ENCODE measurements around the gene LIMS4. TPM values are rescaled to one million over a fixed set of nuclear protein-coding genes. Genes with fewer than 3 reads are reported as not detected.
"Not testable (repeated sequence)": the region's sequence is repeated elsewhere in the genome, so short reads cannot be mapped to it uniquely, and the experiment has no call there.

LIMS4 gene
- polyA plus RNA-seq, 1 of the 3 experiments (the other 2 are of a cell fraction): 10.7 TPM

DNA sequence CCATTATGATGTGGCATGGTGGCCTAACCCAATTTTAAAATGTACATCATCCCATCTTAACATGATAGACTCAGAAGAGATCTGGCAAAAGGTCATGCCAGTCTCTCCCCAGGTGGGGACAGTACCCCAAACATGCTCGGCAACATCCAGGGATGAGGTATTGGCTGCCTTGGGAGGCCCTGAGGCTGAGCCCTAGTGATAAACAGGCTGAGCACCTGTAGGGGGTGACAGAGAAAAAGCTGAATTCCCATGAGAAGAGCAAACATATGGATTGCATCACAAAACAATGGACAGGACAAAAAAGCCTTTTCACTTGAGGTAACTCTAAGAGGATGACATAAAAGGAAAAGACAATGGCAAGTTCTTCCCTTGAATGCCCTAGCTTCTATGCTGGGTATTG is 65.5 kb downstream of the LIMS4 start:
- no CpG with 5 or more reads among the region's 1 CpG for WGBS (ENCODE audit: low lambda C conversion rate)
- H3F3A ChIP-seq (replicated peaks; ENCODE audit: insufficient read depth); DNase-seq; H3K4me3 ChIP-seq (ENCODE audit: low read depth in 2 of 2, low read length in 1 of 2); H3K27me3 ChIP-seq (ENCODE audit: insufficient read depth); H3K27ac ChIP-seq (ENCODE audit: low read depth in 2 of 2, low read length in 1 of 2); H3K4me2 ChIP-seq; H3K9me2 ChIP-seq; POLR2A ChIA-PET; H3K79me2 ChIP-seq (ENCODE audit: insufficient read depth); H3K36me3 ChIP-seq (replicated peaks in 1 of 2; ENCODE audit: control insufficient read depth in 1 of 2, insufficient read depth in 2 of 2, low read length in 1 of 2); H4K20me1 ChIP-seq (ENCODE audit: insufficient read depth); H3K4me1 ChIP-seq (ENCODE audit: control insufficient read depth in 1 of 2, insufficient read depth in 2 of 2, low read depth in 1 of 2, low read length in 1 of 2); H3K9ac ChIP-seq; CTCF ChIA-PET; H2AFZ ChIP-seq (ENCODE audit: low read depth); H3K9me3 ChIP-seq: not testable (repeated sequence)

DNA sequence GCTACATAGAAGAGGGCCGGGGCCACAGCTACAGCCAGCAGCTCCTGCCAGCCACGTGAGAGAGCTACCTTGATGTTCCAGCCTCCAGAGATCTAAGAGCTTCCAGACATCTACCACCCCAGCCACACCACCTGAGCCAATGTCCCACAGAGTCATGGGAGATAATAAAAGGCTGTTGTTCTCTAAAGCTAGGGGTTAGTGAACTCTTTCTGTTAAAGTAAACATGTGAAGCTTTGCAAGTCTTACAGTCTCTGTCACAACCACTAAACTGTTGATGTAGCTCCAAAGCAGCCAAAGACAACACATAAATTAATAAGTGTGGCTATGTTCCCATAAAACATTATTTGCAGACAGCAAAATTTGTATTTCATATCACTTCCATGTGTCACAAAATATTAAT is 67.6 kb downstream of the LIMS4 start:
- H3K4me3 ChIP-seq (ENCODE audit: low read depth in 2 of 2, low read length in 1 of 2); H3K27me3 ChIP-seq (ENCODE audit: insufficient read depth); H3K4me2 ChIP-seq; H3K27ac ChIP-seq (ENCODE audit: low read depth in 2 of 2, low read length in 1 of 2); H3K9ac ChIP-seq; H3K9me2 ChIP-seq; H3K9me3 ChIP-seq; H3K36me3 ChIP-seq (replicated peaks in 1 of 2; ENCODE audit: control insufficient read depth in 1 of 2, insufficient read depth in 2 of 2, low read length in 1 of 2); POLR2A ChIA-PET; H4K20me1 ChIP-seq (ENCODE audit: insufficient read depth); DNase-seq; H3F3A ChIP-seq (replicated peaks; ENCODE audit: insufficient read depth); H2AFZ ChIP-seq (ENCODE audit: low read depth); CTCF ChIA-PET; H3K4me1 ChIP-seq (ENCODE audit: control insufficient read depth in 1 of 2, insufficient read depth in 2 of 2, low read depth in 1 of 2, low read length in 1 of 2); H3K79me2 ChIP-seq (ENCODE audit: insufficient read depth): not testable (repeated sequence)
- WGBS (ENCODE audit: low lambda C conversion rate): no CpG with 5 or more reads among the region's 2 CpGs

DNA sequence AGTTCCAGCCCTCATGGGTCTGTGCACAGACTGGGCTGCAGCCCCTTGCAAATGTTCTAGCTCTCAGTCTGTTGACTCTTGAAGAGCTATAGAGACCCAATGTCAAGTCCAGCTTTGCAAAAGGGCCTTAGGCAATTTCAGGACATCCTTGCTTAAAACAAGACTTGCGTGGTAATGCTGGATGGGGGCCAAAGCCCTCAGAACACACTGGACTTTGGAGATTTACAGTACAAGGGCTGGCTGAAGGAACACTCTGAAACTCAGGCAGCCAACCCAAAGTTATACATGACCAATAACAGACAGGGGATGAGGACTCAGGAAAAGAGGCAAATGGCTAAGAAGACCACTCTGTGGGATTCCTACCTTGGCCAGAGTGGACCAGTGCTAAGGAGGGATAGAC is 68.4 kb downstream of the LIMS4 start:
- CTCF ChIA-PET; H3F3A ChIP-seq (replicated peaks; ENCODE audit: insufficient read depth); H3K27me3 ChIP-seq (ENCODE audit: insufficient read depth); POLR2A ChIA-PET; H3K27ac ChIP-seq (ENCODE audit: low read depth in 2 of 2, low read length in 1 of 2); DNase-seq; H4K20me1 ChIP-seq (ENCODE audit: insufficient read depth); H2AFZ ChIP-seq (ENCODE audit: low read depth); H3K4me3 ChIP-seq (ENCODE audit: low read depth in 2 of 2, low read length in 1 of 2); H3K9me2 ChIP-seq; H3K79me2 ChIP-seq (ENCODE audit: insufficient read depth); H3K9ac ChIP-seq; H3K4me2 ChIP-seq; H3K9me3 ChIP-seq; H3K36me3 ChIP-seq (replicated peaks in 1 of 2; ENCODE audit: control insufficient read depth in 1 of 2, insufficient read depth in 2 of 2, low read length in 1 of 2); H3K4me1 ChIP-seq (ENCODE audit: control insufficient read depth in 1 of 2, insufficient read depth in 2 of 2, low read depth in 1 of 2, low read length in 1 of 2): not testable (repeated sequence)
- WGBS (ENCODE audit: low lambda C conversion rate): no CpG with 5 or more reads among the region's 1 CpG

DNA sequence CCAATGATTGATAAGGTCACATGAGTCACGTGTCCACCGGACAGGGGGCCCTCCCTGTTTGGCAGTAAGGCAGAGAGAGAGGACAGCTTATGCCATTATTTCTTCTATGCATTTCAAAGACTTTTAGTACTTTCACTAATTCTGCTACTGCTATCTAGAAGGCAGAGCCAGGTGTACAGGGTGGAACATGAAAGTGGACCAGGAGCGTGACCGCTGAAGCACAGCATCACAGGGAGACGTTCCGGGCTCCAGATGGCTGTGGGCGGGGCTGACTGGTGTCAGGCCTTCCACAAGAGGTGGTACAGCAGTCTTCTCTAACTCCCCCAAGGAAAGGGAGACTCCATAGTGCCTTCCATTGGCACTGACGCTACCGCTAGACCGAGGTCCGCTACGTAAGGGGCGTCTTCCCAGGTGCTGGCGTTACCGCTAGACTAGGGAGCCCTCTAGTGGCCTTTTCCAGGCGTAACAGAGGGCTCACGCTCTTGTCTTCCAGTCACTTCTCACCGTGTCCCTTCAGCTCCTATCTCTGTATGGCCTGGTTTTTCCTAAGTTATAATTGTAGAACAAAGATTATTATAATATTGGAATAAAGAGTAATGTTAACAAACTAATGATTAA is 71.5 kb downstream of the LIMS4 start:
- H3K4me2 ChIP-seq; H3K9ac ChIP-seq; H3K36me3 ChIP-seq (replicated peaks in 1 of 2; ENCODE audit: control insufficient read depth in 1 of 2, insufficient read depth in 2 of 2, low read length in 1 of 2); H3F3A ChIP-seq (replicated peaks; ENCODE audit: insufficient read depth); H3K9me2 ChIP-seq; POLR2A ChIA-PET; H4K20me1 ChIP-seq (ENCODE audit: insufficient read depth); H3K4me1 ChIP-seq (ENCODE audit: control insufficient read depth in 1 of 2, insufficient read depth in 2 of 2, low read depth in 1 of 2, low read length in 1 of 2); CTCF ChIA-PET; H3K9me3 ChIP-seq; H3K4me3 ChIP-seq (ENCODE audit: low read depth in 2 of 2, low read length in 1 of 2); H3K27ac ChIP-seq (ENCODE audit: low read depth in 2 of 2, low read length in 1 of 2); H3K27me3 ChIP-seq (ENCODE audit: insufficient read depth); H3K79me2 ChIP-seq (ENCODE audit: insufficient read depth); H2AFZ ChIP-seq (ENCODE audit: low read depth); DNase-seq: not testable (repeated sequence)
- WGBS (ENCODE audit: low lambda C conversion rate): 4% methylated on average over 3 of the region's 18 CpGs

- CTCF ChIA-PET; DNase-seq; H2AFZ ChIP-seq (ENCODE audit: low read depth); H4K20me1 ChIP-seq (ENCODE audit: insufficient read depth); H3K9me2 ChIP-seq; H3K27ac ChIP-seq (ENCODE audit: low read depth in 2 of 2, low read length in 1 of 2); POLR2A ChIA-PET; H3K9me3 ChIP-seq; H3K9ac ChIP-seq; H3F3A ChIP-seq (replicated peaks; ENCODE audit: insufficient read depth); H3K4me1 ChIP-seq (ENCODE audit: control insufficient read depth in 1 of 2, insufficient read depth in 2 of 2, low read depth in 1 of 2, low read length in 1 of 2); H3K36me3 ChIP-seq (replicated peaks in 1 of 2; ENCODE audit: control insufficient read depth in 1 of 2, insufficient read depth in 2 of 2, low read length in 1 of 2); H3K27me3 ChIP-seq (ENCODE audit: insufficient read depth); H3K4me2 ChIP-seq; H3K79me2 ChIP-seq (ENCODE audit: insufficient read depth); H3K4me3 ChIP-seq (ENCODE audit: low read depth in 2 of 2, low read length in 1 of 2): not testable (repeated sequence)
- WGBS (ENCODE audit: low lambda C conversion rate): no CpG with 5 or more reads among the region's 10 CpGs
Observed at GRCh38 chr2:110399378-110399777, 73.2 kb downstream of the LIMS4 start.

- CTCF ChIA-PET; H2AFZ ChIP-seq (ENCODE audit: low read depth): not testable (repeated sequence)
- WGBS (ENCODE audit: low lambda C conversion rate): no CpG with 5 or more reads among the region's 5 CpGs
Observed at GRCh38 chr2:110395990-110396389, 76.6 kb downstream of the LIMS4 start.

More at GRCh38 chr2:110395990-110396389, 76.6 kb downstream of the LIMS4 start:
- H3K9me3 ChIP-seq; H3K9me2 ChIP-seq; DNase-seq; H3K4me3 ChIP-seq (ENCODE audit: low read depth in 2 of 2, low read length in 1 of 2); H3F3A ChIP-seq (replicated peaks; ENCODE audit: insufficient read depth); H3K36me3 ChIP-seq (replicated peaks in 1 of 2; ENCODE audit: control insufficient read depth in 1 of 2, insufficient read depth in 2 of 2, low read length in 1 of 2); H4K20me1 ChIP-seq (ENCODE audit: insufficient read depth); H3K27ac ChIP-seq (ENCODE audit: low read depth in 2 of 2, low read length in 1 of 2); POLR2A ChIA-PET; H3K4me2 ChIP-seq; H3K79me2 ChIP-seq (ENCODE audit: insufficient read depth); H3K9ac ChIP-seq; H3K27me3 ChIP-seq (ENCODE audit: insufficient read depth); H3K4me1 ChIP-seq (ENCODE audit: control insufficient read depth in 1 of 2, insufficient read depth in 2 of 2, low read depth in 1 of 2, low read length in 1 of 2): not testable (repeated sequence)

Data from SK-N-SH (cell line).